GM12873 (cell line): ENCODE data around the gene TENM3.

ENCODE experiments used
- CTCF ChIP-seq: IDR thresholded peaks from 2 replicates; pipeline ENCODE4 v1.5.1; 2012; ENCODE audit warnings: low read depth, mild to moderate bottlenecking, moderate library complexity, low read length, control low read depth; ENCODE audit not compliant: insufficient read depth; ENCODE audit errors: missing control alignments

TENM3 gene

DNA sequence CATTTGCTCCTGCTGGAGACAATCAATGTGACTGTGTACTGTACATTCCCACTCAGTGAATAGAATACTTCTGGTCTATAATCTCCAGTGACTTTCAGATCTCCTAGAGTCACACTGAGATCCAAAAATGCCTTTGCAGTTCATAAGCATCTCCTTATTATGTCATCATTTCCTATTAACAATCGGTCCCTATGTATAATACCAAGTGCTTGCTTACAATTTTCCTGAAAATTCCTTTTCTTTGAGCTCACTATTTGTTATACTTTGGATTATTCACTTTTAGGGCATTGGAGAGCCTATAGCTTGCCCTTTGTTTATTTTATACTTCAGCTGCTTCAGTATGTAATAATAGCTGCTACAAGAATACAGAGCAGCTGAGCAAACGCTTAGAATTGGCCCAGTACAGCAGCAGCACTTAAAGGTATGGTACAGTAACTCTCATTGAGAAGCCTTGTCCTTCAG is 361.0 kb downstream of the TENM3 start:
- TF ChIP-seq CTCF = no peak

DNA sequence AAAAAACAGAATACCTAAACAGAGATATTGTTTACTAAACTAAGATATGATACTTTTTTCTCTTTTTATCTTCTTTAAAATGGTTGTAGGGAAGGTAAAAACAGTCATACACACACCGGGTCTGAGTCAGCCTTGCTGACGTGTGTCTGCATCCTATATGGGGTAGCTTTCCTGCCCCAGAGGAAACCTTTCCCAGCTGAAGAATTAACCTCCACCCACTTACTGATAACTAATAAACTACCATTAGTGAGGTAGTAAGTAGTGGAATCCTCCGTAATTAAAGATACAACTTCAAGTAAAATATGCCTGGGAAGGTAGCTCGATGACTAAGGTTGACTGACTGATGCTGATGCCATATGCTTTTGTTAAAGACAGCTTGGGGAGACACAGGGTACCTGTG is 361.8 kb downstream of the TENM3 start:
- TF ChIP-seq CTCF = no peak

DNA sequence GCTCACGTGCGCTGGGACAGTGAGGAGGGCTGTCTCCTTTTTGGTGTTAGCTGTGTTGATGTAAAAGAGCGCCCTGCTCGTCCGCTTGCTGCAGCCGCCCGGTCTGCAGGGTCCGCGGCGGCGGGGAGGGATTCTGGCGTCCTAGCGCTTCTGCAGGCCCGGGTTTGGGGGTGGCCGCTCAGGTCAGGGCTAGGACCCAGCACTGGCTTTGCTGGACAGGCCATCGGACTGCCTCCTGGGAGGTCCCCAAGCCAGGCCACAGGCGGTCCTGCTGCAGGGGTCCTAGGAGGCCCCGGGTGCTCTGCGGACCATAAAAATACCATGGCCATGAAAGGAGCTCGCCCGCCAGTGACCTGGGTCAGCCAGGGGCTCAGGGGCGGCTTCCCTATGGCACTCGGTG is 365.3 kb downstream of the TENM3 start:
- no peak for TF ChIP-seq CTCF

DNA sequence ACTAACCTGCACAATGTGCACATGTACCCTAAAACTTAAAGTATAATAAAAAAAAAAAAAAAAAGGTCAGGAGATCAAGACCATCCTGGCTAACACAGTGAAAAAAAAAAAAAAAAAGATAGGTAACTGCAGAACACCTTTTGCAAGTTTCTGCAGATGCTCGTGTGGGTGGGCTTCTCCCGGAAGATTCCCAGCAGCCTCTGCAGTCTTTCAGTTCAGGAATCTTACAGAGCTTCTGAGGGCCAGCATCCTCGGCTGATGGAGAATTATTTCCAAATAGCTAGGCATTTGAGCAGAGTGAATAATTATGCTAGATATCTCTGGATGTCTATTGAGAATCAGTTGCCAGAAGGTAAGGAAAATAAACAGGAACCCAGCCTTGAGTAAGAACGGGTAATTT is 373.3 kb downstream of the TENM3 start:
- TF ChIP-seq CTCF = no peak

DNA sequence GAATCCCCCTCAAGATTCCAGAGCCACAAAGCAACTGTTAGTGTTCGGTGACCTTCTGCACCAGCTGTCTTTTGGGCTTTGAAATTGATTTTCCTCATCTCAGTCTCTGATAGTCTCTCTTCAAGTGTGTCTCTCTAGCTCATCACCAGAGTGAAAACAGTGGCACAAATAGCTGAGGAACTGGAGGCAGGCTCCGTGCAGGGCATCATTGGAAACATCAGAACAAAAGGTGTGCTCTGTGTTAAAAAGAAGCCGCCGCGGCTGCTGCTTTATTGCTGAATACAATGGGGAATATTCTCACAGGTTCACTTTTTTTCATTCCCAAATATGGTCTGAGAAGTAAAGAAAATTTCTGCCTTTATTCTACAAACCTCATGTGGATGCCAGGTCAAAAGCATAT is 376.5 kb downstream of the TENM3 start:
- TF ChIP-seq CTCF = no peak

DNA sequence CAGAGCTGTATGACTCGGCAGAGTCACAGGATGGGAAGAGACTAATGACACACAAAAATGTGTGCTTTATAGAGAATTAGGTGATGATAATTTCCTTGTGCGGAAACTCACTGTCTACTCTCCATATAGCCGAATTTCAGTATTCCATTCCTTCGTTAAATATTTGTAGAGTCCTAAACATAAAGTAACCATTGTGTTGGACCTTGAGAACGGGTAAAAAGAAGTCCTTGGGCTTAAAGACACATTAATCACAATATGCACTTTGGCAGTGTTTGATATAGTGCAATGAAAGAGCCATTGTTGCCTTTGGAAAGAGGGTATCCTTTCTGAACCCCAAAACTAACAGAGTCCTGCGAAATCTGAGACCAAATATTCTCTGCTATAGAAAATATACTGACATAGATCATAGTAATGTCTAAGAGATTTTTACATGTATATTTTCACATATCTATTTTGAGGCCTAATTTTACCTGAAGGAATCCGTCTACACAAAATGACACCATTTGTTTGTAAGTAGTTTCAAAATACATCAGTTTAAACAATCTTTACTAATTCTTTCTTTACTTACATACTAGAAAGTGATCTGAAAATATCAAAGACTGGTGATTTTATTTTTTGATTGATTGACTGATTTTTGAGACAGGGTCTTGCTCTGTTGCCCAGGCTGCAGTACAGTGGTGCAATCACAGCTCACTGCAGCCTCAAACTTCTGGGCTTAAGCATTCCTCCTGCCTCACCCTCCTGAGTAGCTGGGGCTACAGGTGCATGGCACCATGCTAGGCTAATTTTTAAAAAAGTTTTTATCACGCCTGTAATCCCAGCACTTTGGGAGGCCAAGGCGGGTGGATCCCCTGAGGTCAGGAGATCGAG is 377.1 kb downstream of the TENM3 start:
- TF ChIP-seq CTCF = no peak

DNA sequence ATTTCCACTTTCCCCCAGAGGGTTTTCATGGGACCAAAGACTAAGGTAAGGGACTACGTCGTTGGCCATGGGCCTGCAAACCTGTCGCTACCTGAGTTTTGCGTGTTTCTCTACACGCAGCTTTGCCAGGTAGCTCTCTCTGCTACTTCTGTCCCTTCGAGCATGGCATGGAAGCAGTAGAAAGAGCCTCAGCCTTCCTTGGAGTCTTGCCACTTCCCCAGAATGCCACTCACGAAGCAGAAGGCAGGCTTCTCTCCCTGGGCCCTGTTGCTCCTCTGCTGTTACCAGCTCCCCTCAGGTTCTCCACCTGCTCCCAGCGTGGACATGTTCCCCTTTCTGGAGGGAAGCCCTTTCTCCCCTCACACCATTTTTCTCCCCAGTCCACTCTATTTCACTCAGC is 381.1 kb downstream of the TENM3 start:
- no peak for TF ChIP-seq CTCF
